HCT116 (cell line): ENCODE measurements around the gene LRRC47. TPM values are rescaled to one million over a fixed set of nuclear protein-coding genes. Genes with fewer than 3 reads are reported as not detected.

Experiments
- ATAC-seq: fragments of 200-7000 bp; cut with Tn5 transposase; 2 replicates; pipeline ENCODE4 v1.9.1; 2020; ENCODE audit warnings: mild to moderate bottlenecking, moderate library complexity
- BruUV-seq: library from RNA; stranded (reverse); fragments of 400-500 nt; replicated peaks from 2 replicates; lab custom pipeline; 2021; lab: Mats Ljungman, UMichigan
- CTCF ChIA-PET: fragments of 300-600 bp; sonication (Branson Sonifier 250); formaldehyde crosslinking; loops from one replicate; lab custom pipeline; 2021; ENCODE audit warnings: antibody characterized with exemption; lab: Charles Lee
- POLR2A ChIA-PET: fragments of 300-600, 350-600 bp; sonication (Branson Sonifier 250); formaldehyde crosslinking; loops from one replicate; lab custom pipeline; 2021; ENCODE audit warnings: antibody characterized with exemption; lab: Charles Lee
- RAD21 ChIA-PET, 2 experiments: fragments of 300-600 bp; sonication (Branson Sonifier 250); formaldehyde crosslinking; loops; one replicate each; lab custom pipeline; 2023; ENCODE audit warnings: low total read pairs in 2 of 2; ENCODE audit not compliant: uncharacterized antibody in 2 of 2, unreplicated experiment in 2 of 2, low non-redundant PET in 1 of 2; lab: Charles Lee
- DNase-seq: peaks from one replicate; pipeline ENCODE4 v3.0.0-alpha.2; 2010; ENCODE audit warnings: low read depth, low spot score
- H2AFZ ChIP-seq: fragments of 200-600 bp; shearing (Covaris generic), sonication (generic); 2 replicates; pipeline ENCODE4 v1.6.1; 2017; ENCODE audit warnings: low read depth, mixed run types, mixed read lengths, antibody characterized with exemption, low read length; ENCODE audit not compliant: poor library complexity, severe bottlenecking
- H3K27ac ChIP-seq: 2 replicates; pipeline ENCODE4 v1.5.1; 2012; ENCODE audit warnings: low read depth, low read length
- H3K27me3 ChIP-seq: fragments of 200-600 bp; sonication (generic); 2 replicates; pipeline ENCODE4 v1.6.1; 2016; ENCODE audit warnings: mixed run types, low read length, mixed read lengths; ENCODE audit not compliant: insufficient read depth
- H3K36me3 ChIP-seq, 2 experiments: fragments of 200-500 bp in 1 of 2; fragments of 200-600 bp in 1 of 2; sonication (Bioruptor generic) in 1 of 2; sonication (generic) in 1 of 2; 2 replicates each; pipeline versions ENCODE4 v1.5.1 to v1.6.1; 2014 to 2016; ENCODE audit warnings: low read length in 2 of 2, inconsistent platforms in 1 of 2, mixed read lengths in 1 of 2, mixed run types in 1 of 2; ENCODE audit not compliant: insufficient read depth in 2 of 2, control insufficient read depth in 1 of 2
- H3K4me1 ChIP-seq, 2 experiments: fragments of 200-600 bp in 1 of 2; sonication (generic) in 1 of 2; 2 replicates each; pipeline versions ENCODE4 v1.5.1 to v1.6.1; 2012 to 2017; ENCODE audit warnings: low read length in 2 of 2, inconsistent platforms in 1 of 2, mild to moderate bottlenecking in 1 of 2, mixed read lengths in 1 of 2, mixed run types in 1 of 2, moderate library complexity in 1 of 2; ENCODE audit not compliant: insufficient read depth in 2 of 2, control insufficient read depth in 1 of 2
- H3K4me2 ChIP-seq: fragments of 200-600 bp; sonication (generic); 2 replicates; pipeline ENCODE4 v1.6.1; 2017; ENCODE audit warnings: mixed run types, low read length, mixed read lengths
- H3K4me3 ChIP-seq, 2 experiments: fragments of 200-600 bp in 1 of 2; sonication (generic) in 1 of 2; replicated peaks in 1 of 2; 2 replicates each; pipeline ENCODE4 v1.5.1; 2011 to 2016; ENCODE audit warnings: low read length in 2 of 2, control low read depth in 1 of 2, low read depth in 1 of 2, mild to moderate bottlenecking in 1 of 2, mixed read lengths in 1 of 2, mixed run types in 1 of 2
- H3K79me2 ChIP-seq: fragments of 200-600 bp; sonication (generic); 2 replicates; pipeline ENCODE4 v1.6.1; 2017; ENCODE audit warnings: mild to moderate bottlenecking, mixed run types, low read length, moderate library complexity, mixed read lengths; ENCODE audit not compliant: insufficient read depth
- H3K9ac ChIP-seq: fragments of 200-600 bp; sonication (generic); 2 replicates; pipeline ENCODE4 v1.6.1; 2016; ENCODE audit warnings: low read length, mixed read lengths
- H3K9me2 ChIP-seq: fragments of 200-600 bp; sonication (generic), shearing (Covaris generic); 2 replicates; pipeline ENCODE4 v1.6.1; 2017; ENCODE audit warnings: mixed run types, mild to moderate bottlenecking, moderate library complexity; ENCODE audit not compliant: insufficient read depth
- H3K9me3 ChIP-seq, 2 experiments: fragments of 200-500 bp in 1 of 2; fragments of 200-600 bp in 1 of 2; sonication (Bioruptor generic) in 1 of 2; sonication (generic) in 1 of 2; 2 replicates each; pipeline ENCODE4 v1.6.1; 2014 to 2017; ENCODE audit warnings: low read length in 2 of 2, mixed read lengths in 2 of 2, inconsistent platforms in 1 of 2, low read depth in 1 of 2, mild to moderate bottlenecking in 1 of 2, mixed run types in 1 of 2, moderate library complexity in 1 of 2; ENCODE audit not compliant: control insufficient read depth in 1 of 2, insufficient read depth in 1 of 2
- H4K20me1 ChIP-seq: fragments of 200-600 bp; sonication (generic), shearing (Covaris generic); 2 replicates; pipeline ENCODE4 v1.6.1; 2017; ENCODE audit warnings: mixed run types, mild to moderate bottlenecking, moderate library complexity; ENCODE audit not compliant: insufficient read depth
- CBX3 ChIP-seq: IDR thresholded peaks from 2 replicates; pipeline ENCODE4 v1.6.1; 2012; ENCODE audit warnings: low read depth
- CEBPB ChIP-seq: IDR thresholded peaks from 2 replicates; pipeline ENCODE4 v1.6.1; 2012; ENCODE audit warnings: low read depth
- EZH2phosphoT487 ChIP-seq: fragments of 200-600 bp; IDR thresholded peaks from 2 replicates; pipeline ENCODE4 v1.6.1; 2018; ENCODE audit warnings: antibody characterized with exemption, borderline replicate concordance
- FOSL1 ChIP-seq: IDR thresholded peaks from 2 replicates; pipeline ENCODE4 v1.6.1; 2012; ENCODE audit warnings: low read depth
- JUND ChIP-seq: IDR thresholded peaks from 2 replicates; pipeline ENCODE4 v1.6.1; 2012
- SIN3A ChIP-seq: IDR thresholded peaks from 2 replicates; pipeline ENCODE4 v1.6.1; 2012; ENCODE audit warnings: low read depth
- SRF ChIP-seq: IDR thresholded peaks from 2 replicates; pipeline ENCODE4 v1.6.1; 2012; ENCODE audit warnings: low read depth
- TCF7L2 ChIP-seq: IDR thresholded peaks from 2 replicates; pipeline ENCODE4 v1.7.0; 2011; ENCODE audit warnings: borderline replicate concordance, inconsistent platforms; ENCODE audit not compliant: insufficient read depth, insufficient read length; ENCODE audit errors: extremely low read depth
- ZNF274 ChIP-seq: fragments of 200-500 bp; sonication (Bioruptor generic); IDR thresholded peaks from 2 replicates; pipeline ENCODE4 v1.6.1; 2014; ENCODE audit warnings: mild to moderate bottlenecking, low read depth, low read length, inconsistent platforms
- intact Hi-C: fragments of 100-400 bp; cut with micrococcal nuclease; formaldehyde crosslinking; loops from 2 replicates; pipeline ENCODE4 v1.10.0; 2022
- total RNA-seq: library from RNA; stranded (reverse); gene quantifications from one replicate; pipeline ENCODE4 v1.2.1, GENCODE V29; 2021; ENCODE audit not compliant: unreplicated experiment
- TF ChIP-seq, protein P1 (sequence below): IDR thresholded peaks from 2 replicates; pipeline ENCODE4 v1.6.1; 2012; ENCODE audit warnings: low read depth
- TF ChIP-seq, protein P2 (sequence below), 3 experiments: fragments of 200-600 bp in 1 of 3; sonication (generic) in 1 of 3; IDR thresholded peaks in 2 of 3; conservative IDR thresholded peaks in 1 of 3; 2 replicates each; pipeline ENCODE4 v1.5.1; 2012 to 2017; ENCODE audit warnings: low read depth in 2 of 3, low read length in 2 of 3, antibody characterized with exemption in 1 of 3, borderline replicate concordance in 1 of 3, control low read depth in 1 of 3, mild to moderate bottlenecking in 1 of 3, mixed read lengths in 1 of 3, mixed run types in 1 of 3, moderate library complexity in 1 of 3; ENCODE audit not compliant: insufficient read depth in 1 of 3
- TF ChIP-seq, protein P3 (sequence below): IDR thresholded peaks from 2 replicates; pipeline ENCODE4 v1.6.1; 2012

The LRRC47 gene
- total RNA-seq, 1 experiment from 2014 or later: 48.0 TPM

DNA sequence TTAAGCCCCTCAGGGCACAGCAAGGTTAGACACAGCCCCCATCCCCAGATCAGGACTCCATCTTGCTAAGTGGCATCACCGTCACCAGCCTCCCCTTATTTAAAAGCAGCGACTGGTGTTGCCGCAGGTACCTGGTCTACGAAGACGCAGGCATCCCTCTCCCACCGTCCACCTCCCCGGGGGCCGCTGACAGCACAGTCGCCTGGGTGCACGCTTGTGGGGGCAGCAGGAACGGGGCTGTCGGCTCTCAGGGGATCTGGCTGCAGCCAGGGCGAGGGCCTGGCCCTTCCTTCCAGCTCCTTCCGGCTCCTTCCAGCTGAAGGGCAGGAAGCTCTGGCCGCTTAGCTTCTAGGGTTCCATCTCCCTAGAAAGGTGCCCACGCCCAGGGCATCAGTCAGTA is 61.7 kb downstream of the LRRC47 start:
- H3K9ac ChIP-seq: no peak overlapping the region
- H4K20me1 ChIP-seq: no peaks in the 10 kb centered on the region
- no peaks in the 10 kb centered on the region for H3K4me1 ChIP-seq
- DNase-seq: no peak
- intact Hi-C loops: no loop called here
- H3K27ac ChIP-seq: no peak overlapping the region
- H3K4me3 ChIP-seq: no peak overlapping the region
- RAD21 ChIA-PET: no interaction called here
- no peak for TF ChIP-seq FOSL1
- TF ChIP-seq SRF: no peak
- TF ChIP-seq CEBPB: no peak
- TF ChIP-seq, protein P1, sequence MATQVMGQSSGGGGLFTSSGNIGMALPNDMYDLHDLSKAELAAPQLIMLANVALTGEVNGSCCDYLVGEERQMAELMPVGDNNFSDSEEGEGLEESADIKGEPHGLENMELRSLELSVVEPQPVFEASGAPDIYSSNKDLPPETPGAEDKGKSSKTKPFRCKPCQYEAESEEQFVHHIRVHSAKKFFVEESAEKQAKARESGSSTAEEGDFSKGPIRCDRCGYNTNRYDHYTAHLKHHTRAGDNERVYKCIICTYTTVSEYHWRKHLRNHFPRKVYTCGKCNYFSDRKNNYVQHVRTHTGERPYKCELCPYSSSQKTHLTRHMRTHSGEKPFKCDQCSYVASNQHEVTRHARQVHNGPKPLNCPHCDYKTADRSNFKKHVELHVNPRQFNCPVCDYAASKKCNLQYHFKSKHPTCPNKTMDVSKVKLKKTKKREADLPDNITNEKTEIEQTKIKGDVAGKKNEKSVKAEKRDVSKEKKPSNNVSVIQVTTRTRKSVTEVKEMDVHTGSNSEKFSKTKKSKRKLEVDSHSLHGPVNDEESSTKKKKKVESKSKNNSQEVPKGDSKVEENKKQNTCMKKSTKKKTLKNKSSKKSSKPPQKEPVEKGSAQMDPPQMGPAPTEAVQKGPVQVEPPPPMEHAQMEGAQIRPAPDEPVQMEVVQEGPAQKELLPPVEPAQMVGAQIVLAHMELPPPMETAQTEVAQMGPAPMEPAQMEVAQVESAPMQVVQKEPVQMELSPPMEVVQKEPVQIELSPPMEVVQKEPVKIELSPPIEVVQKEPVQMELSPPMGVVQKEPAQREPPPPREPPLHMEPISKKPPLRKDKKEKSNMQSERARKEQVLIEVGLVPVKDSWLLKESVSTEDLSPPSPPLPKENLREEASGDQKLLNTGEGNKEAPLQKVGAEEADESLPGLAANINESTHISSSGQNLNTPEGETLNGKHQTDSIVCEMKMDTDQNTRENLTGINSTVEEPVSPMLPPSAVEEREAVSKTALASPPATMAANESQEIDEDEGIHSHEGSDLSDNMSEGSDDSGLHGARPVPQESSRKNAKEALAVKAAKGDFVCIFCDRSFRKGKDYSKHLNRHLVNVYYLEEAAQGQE: no peak
- TF ChIP-seq ZNF274: no peak
- no peak for TF ChIP-seq JUND
- TF ChIP-seq CBX3: no peak
- TF ChIP-seq SIN3A: no peak
- no peak for TF ChIP-seq TCF7L2
- TF ChIP-seq EZH2phosphoT487: no peak
- TF ChIP-seq, protein P2, sequence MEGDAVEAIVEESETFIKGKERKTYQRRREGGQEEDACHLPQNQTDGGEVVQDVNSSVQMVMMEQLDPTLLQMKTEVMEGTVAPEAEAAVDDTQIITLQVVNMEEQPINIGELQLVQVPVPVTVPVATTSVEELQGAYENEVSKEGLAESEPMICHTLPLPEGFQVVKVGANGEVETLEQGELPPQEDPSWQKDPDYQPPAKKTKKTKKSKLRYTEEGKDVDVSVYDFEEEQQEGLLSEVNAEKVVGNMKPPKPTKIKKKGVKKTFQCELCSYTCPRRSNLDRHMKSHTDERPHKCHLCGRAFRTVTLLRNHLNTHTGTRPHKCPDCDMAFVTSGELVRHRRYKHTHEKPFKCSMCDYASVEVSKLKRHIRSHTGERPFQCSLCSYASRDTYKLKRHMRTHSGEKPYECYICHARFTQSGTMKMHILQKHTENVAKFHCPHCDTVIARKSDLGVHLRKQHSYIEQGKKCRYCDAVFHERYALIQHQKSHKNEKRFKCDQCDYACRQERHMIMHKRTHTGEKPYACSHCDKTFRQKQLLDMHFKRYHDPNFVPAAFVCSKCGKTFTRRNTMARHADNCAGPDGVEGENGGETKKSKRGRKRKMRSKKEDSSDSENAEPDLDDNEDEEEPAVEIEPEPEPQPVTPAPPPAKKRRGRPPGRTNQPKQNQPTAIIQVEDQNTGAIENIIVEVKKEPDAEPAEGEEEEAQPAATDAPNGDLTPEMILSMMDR (IDR thresholded peaks at IDR 0.05 in 2 of 3, conservative IDR thresholded peaks at IDR 0.05 in 1 of 3; ENCODE audit: borderline replicate concordance in 1 of 3, insufficient read depth in 1 of 3, low read depth in 2 of 3, low read length in 2 of 3): no peak
- TF ChIP-seq, protein P3, sequence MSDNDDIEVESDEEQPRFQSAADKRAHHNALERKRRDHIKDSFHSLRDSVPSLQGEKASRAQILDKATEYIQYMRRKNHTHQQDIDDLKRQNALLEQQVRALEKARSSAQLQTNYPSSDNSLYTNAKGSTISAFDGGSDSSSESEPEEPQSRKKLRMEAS: no peak
- TF ChIP-seq, all 23 proteins: peak for 0
- Histone ChIP-seq H3K36me3 (no peaks in the 10 kb centered on the region), H3K4me2 (no peak overlapping the region), H3K79me2 (no peaks in the 10 kb centered on the region), H3K27me3 (no peaks in the 10 kb centered on the region), H3K9me2 (no peaks in the 10 kb centered on the region), H2AFZ (no peak overlapping the region), H3K9me3 (no peaks in the 10 kb centered on the region)
- no TSS peak for BruUV-seq
- CTCF ChIA-PET: interaction anchor here (1.8 kb wide), 1 partner anchor 10 kb away, joined by 5 read pairs; no protein-coding TSS in a partner anchor
- POLR2A ChIA-PET: no interaction called here
- no peak for ATAC-seq
